ENCODE data around the gene MED29. TPM values are rescaled to one million over a fixed set of nuclear protein-coding genes. Genes with fewer than 3 reads are reported as not detected.

The MED29 gene
- total RNA-seq, 1 experiment from 2014 or later = 42.9 TPM

DNA sequence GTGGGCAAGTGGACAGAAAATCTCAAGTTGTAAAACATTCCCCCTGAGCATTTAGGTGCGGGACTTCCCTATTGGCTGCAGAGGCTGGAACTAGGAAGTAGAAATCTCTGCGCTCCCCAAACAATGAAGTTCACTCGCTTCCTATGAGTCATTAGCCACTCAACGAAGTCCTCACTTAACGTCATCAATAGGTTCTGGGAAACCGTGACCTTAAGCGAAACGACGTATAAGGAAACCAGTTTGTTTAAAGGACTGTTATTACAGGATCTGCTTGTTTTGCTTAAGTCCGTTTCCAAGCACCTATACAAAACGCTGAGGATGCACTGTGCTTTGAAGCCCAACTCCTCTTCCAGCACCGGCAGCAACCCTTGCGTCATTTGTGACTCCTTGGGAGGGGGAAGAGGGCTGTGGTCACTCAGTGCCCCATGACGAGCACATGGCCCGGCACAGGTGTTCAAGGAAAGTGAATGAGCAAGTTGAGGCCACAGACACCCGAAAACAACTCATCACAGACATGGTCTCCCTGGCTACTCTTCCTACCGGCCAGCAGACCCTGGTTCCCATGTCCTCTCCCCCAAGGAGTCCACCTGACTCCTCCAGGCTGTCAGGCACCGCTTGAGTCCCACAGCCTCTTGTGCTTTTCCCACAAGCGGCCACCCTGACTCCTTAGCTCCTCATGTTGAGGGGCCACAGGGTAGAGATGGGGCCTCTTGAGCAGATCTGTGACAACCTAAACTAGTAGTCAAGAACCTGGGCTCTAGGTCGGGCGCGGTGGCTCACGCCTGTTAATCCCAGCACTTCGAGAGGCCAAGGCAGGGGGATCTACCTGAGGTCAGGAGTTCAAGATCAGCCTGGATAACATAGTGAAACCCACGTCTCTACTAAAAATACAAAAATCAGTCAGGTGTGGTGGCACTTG lies 39.8 kb downstream of the MED29 start:
- H3K27me3 Mint-ChIP-seq (ENCODE audit: low read depth) = no peaks in the 10 kb centered on the region
- TF ChIP-seq, protein P1, sequence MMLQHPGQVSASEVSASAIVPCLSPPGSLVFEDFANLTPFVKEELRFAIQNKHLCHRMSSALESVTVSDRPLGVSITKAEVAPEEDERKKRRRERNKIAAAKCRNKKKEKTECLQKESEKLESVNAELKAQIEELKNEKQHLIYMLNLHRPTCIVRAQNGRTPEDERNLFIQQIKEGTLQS (CRISPR knock-in tag; conservative IDR thresholded peaks at IDR 0.05) = 0 out of 2 replicates have a peak, but pooled peaks have one; percentile 20
- TF ChIP-seq HMGA2 (CRISPR knock-in tag; IDR thresholded peaks at IDR 0.05) (no peak), EMX1 (CRISPR knock-in tag; IDR thresholded peaks at IDR 0.05) (peak; percentile 76; the same call in 1 of the 2 replicates), ATF2 (CRISPR knock-in tag; IDR thresholded peaks at IDR 0.05; ENCODE audit: borderline replicate concordance, low read depth) (no peak), ZNF281 (CRISPR knock-in tag; IDR thresholded peaks at IDR 0.05) (no peak), NFE2L1 (CRISPR knock-in tag; IDR thresholded peaks at IDR 0.05) (no peak), JAZF1 (CRISPR knock-in tag; IDR thresholded peaks at IDR 0.05) (no peak), TCF7 (CRISPR knock-in tag; IDR thresholded peaks at IDR 0.05; ENCODE audit: low read depth) (no peak), SMAD4 (CRISPR knock-in tag; IDR thresholded peaks at IDR 0.05) (no peak), ZNF396 (CRISPR knock-in tag; IDR thresholded peaks at IDR 0.05; ENCODE audit: borderline replicate concordance) (no peak), TEAD1 (CRISPR knock-in tag; IDR thresholded peaks at IDR 0.05) (no peak), ZNF317 (CRISPR knock-in tag; IDR thresholded peaks at IDR 0.05; ENCODE audit: borderline replicate concordance, low read depth) (no peak), ZNF423 (CRISPR knock-in tag; IDR thresholded peaks at IDR 0.05) (no peak), PRDM15 (CRISPR knock-in tag; IDR thresholded peaks at IDR 0.05) (no peak), NFATC4 (CRISPR knock-in tag; IDR thresholded peaks at IDR 0.05) (peak; percentile 5), ZBTB21 (CRISPR knock-in tag; IDR thresholded peaks at IDR 0.05; ENCODE audit: borderline replicate concordance) (no peak), CDX4 (CRISPR knock-in tag; IDR thresholded peaks at IDR 0.05; ENCODE audit: borderline replicate concordance) (no peak), ZNF219 (CRISPR knock-in tag; IDR thresholded peaks at IDR 0.05; ENCODE audit: borderline replicate concordance) (no peak)
- TF ChIP-seq, protein P2, sequence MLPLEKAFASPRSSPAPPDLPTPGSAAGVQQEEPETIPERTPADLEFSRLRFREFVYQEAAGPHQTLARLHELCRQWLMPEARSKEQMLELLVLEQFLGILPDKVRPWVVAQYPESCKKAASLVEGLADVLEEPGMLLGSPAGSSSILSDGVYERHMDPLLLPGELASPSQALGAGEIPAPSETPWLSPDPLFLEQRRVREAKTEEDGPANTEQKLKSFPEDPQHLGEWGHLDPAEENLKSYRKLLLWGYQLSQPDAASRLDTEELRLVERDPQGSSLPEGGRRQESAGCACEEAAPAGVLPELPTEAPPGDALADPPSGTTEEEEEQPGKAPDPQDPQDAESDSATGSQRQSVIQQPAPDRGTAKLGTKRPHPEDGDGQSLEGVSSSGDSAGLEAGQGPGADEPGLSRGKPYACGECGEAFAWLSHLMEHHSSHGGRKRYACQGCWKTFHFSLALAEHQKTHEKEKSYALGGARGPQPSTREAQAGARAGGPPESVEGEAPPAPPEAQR (CRISPR knock-in tag; IDR thresholded peaks at IDR 0.05) = no peak
- TF ChIP-seq, protein P3, sequence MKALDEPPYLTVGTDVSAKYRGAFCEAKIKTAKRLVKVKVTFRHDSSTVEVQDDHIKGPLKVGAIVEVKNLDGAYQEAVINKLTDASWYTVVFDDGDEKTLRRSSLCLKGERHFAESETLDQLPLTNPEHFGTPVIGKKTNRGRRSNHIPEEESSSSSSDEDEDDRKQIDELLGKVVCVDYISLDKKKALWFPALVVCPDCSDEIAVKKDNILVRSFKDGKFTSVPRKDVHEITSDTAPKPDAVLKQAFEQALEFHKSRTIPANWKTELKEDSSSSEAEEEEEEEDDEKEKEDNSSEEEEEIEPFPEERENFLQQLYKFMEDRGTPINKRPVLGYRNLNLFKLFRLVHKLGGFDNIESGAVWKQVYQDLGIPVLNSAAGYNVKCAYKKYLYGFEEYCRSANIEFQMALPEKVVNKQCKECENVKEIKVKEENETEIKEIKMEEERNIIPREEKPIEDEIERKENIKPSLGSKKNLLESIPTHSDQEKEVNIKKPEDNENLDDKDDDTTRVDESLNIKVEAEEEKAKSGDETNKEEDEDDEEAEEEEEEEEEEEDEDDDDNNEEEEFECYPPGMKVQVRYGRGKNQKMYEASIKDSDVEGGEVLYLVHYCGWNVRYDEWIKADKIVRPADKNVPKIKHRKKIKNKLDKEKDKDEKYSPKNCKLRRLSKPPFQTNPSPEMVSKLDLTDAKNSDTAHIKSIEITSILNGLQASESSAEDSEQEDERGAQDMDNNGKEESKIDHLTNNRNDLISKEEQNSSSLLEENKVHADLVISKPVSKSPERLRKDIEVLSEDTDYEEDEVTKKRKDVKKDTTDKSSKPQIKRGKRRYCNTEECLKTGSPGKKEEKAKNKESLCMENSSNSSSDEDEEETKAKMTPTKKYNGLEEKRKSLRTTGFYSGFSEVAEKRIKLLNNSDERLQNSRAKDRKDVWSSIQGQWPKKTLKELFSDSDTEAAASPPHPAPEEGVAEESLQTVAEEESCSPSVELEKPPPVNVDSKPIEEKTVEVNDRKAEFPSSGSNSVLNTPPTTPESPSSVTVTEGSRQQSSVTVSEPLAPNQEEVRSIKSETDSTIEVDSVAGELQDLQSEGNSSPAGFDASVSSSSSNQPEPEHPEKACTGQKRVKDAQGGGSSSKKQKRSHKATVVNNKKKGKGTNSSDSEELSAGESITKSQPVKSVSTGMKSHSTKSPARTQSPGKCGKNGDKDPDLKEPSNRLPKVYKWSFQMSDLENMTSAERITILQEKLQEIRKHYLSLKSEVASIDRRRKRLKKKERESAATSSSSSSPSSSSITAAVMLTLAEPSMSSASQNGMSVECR (CRISPR knock-in tag; IDR thresholded peaks at IDR 0.05; ENCODE audit: borderline replicate concordance) = no peak

More for the DNA sequence above, 39.8 kb downstream of the MED29 start:
- Mint-ChIP-seq H3K4me3 (no peak overlapping the region), H3K9me3 (no peaks in the 10 kb centered on the region), H3K36me3 (peaks cover 34% of the 10 kb centered on the region), H3K4me1 (peaks cover 51% of the 10 kb centered on the region), H3K27ac (peak overlapping the region; percentile 95)
- peak; percentile 2 for ATAC-seq
- POLR2A ChIA-PET = interaction anchor here (0.6 to 0.7 kb wide), 3 partner anchors 10 to 1717 kb away, joined by 3 to 4 read pairs (median 4); partner anchors contain the start of genes MED29 and PAF1
- DNase-seq (ENCODE audit: low spot score) = no peak
- CTCF ChIA-PET = no interaction called here

All from WTC11 (cell line).